Esophagus squamous epithelium (tissue), 5 donors: ENCODE data around the gene NSD2. TPM values are rescaled to one million over a fixed set of nuclear protein-coding genes. Genes with fewer than 3 reads are reported as not detected.
A peak's percentile ranks its signal among the peaks of the same experiment; 100 is the strongest.

Experiments used
- DNase-seq: peaks from one replicate; lab custom pipeline; 2025; lab: John Stamatoyannopoulos, UW
- H3K27ac ChIP-seq, 4 donors: fragments of 200-600 bp; sonication (generic); one replicate each; pipeline ENCODE4 v1.5.1; 2016 to 2019; ENCODE audit warnings: mild to moderate bottlenecking in 1 of 4
- H3K27me3 ChIP-seq, 4 donors: fragments of 200-600 bp; sonication (generic); 1 replicate in 3 of 4; 2 replicates in 1 of 4; pipeline versions ENCODE4 v1.5.1 to v1.6.0; 2017 to 2021; ENCODE audit warnings: antibody characterized with exemption in 1 of 4
- H3K36me3 ChIP-seq, 3 donors: fragments of 200-600 bp; sonication (generic); one replicate each; pipeline ENCODE4 v1.5.1; 2016 to 2019
- H3K4me1 ChIP-seq, 3 donors: fragments of 200-600 bp; sonication (generic); one replicate each; pipeline ENCODE4 v1.5.1; 2017 to 2019
- H3K4me3 ChIP-seq, 4 donors: fragments of 200-600 bp; sonication (generic); 1 replicate in 3 of 4; 2 replicates in 1 of 4; pipeline ENCODE4 v1.5.1; 2016 to 2019; ENCODE audit warnings: mild to moderate bottlenecking in 2 of 4, moderate library complexity in 1 of 4
- H3K9me3 ChIP-seq, 3 donors: fragments of 200-600 bp; sonication (generic); one replicate each; pipeline ENCODE4 v1.5.1; 2016 to 2019
- POLR2A ChIP-seq, 4 donors: fragments of 450-650 bp; IDR thresholded peaks; one replicate each; pipeline ENCODE4 v1.6.1; 2017; ENCODE audit warnings: antibody characterized with exemption in 4 of 4, mild to moderate bottlenecking in 4 of 4, moderate library complexity in 3 of 4
- WGBS, 2 donors: methylation state at CpG; one replicate each; pipeline ENCODE4 v1.1.5; 2018; 5-methylcytosine and 5-hydroxymethylcytosine counted together
- intact Hi-C: fragments of 100-400 bp; cut with DNase I; formaldehyde crosslinking; loops from one replicate; pipeline ENCODE4 v1.15.0; 2022
- total RNA-seq, 4 donors: library from RNA; depleted of rRNA; stranded (reverse); fragments of >200 nt; gene quantifications; one replicate each; pipeline ENCODE4 v1.1.0, GENCODE V29; 2016
- TF ChIP-seq, protein P1 (sequence below), 6 experiments: fragments of 450-650 bp in 4 of 6; fragments of 200-600 bp in 2 of 6; sonication (generic) in 2 of 6; IDR thresholded peaks; one replicate each; pipeline ENCODE4 v1.5.1; 2016 to 2019; ENCODE audit warnings: antibody characterized with exemption in 6 of 6, mild to moderate bottlenecking in 4 of 6, moderate library complexity in 4 of 6
- donor health status: DM: yes; HTN: yes; CAD: no.

Gene NSD2
- total RNA-seq, 4 donors from 2014 or later, result 31.9 to 36.4 (median 34.5) TPM

DNA sequence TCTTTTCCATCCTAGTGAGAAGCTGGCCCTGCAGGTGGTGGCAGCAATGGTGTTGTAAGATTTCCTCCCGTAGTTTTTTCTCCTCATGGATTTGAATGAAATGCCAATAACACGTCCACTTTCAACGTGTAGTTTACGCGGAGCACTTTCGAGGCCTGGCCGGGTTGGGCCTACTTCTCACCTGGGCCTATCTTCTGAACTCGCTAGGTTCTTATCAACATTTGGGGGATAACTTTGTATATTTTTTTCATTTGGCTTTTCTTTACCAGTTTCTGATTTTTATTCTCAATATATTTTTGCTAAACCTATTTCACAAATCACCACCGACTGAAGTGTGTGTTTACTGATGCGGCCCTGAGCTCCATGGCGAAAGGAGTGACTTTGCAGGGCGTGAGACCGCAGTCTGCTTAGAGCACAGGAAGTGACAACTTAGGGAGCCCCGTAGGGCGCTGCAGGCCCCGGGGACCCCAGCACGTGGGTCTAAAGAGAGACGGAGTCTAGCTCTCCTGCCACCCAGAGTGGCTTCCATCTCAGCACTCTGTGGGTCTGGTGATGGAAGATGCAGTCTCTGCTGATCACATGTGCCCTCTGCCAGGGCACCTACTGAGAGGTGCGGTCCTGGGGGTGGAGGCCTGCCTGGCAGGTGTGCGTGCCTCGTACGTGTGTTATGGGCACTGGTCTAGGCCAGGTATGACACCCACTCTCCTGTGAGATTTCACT is 108.4 kb downstream of the NSD2 start:
- H3K9me3 ChIP-seq, result no peaks in the 10 kb centered on the region
- no peaks in the 10 kb centered on the region for H3K27me3 ChIP-seq
- no peak overlapping the region for H3K4me3 ChIP-seq
- WGBS, 2 donors, result 85 to 91% methylated on average over 17 of the region's 22 CpGs
- intact Hi-C loops, result no loop called here
- no peak for DNase-seq
- H3K36me3 ChIP-seq, result peaks cover 29 to 100% (median 35%) of the 10 kb centered on the region in 3 donors
- peaks cover 3 to 23% (median 3%) of the 10 kb centered on the region in 3 donors for H3K4me1 ChIP-seq
- no peak overlapping the region for H3K27ac ChIP-seq
- TF ChIP-seq, protein P1, sequence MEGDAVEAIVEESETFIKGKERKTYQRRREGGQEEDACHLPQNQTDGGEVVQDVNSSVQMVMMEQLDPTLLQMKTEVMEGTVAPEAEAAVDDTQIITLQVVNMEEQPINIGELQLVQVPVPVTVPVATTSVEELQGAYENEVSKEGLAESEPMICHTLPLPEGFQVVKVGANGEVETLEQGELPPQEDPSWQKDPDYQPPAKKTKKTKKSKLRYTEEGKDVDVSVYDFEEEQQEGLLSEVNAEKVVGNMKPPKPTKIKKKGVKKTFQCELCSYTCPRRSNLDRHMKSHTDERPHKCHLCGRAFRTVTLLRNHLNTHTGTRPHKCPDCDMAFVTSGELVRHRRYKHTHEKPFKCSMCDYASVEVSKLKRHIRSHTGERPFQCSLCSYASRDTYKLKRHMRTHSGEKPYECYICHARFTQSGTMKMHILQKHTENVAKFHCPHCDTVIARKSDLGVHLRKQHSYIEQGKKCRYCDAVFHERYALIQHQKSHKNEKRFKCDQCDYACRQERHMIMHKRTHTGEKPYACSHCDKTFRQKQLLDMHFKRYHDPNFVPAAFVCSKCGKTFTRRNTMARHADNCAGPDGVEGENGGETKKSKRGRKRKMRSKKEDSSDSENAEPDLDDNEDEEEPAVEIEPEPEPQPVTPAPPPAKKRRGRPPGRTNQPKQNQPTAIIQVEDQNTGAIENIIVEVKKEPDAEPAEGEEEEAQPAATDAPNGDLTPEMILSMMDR (IDR thresholded peaks at IDR 0.05), result no peak
- no peak for TF ChIP-seq POLR2A (IDR thresholded peaks at IDR 0.05)

DNA sequence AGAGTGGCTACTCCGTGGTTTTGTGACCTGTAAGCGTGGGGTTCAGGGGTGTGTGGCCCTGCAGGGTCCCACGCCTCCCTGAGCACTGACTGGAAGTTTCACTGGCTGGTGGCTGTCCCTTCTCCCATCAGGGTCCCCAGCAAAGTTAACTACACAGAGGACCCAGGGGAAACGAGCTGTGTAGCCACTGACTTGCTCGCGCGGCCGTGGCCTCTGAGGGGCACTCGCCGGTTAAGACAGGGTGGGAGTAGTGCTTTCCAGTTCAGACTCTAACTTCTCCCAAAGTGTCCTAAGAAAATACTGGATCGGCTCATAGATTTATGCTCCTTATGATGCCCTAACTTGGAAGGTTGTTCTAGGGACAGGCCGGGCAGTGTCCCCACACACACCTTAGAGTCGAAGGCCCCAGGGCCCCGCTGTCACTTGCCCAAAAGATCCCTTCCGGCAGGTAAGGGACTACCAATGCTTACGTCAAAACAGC is 109.4 kb downstream of the NSD2 start:
- H3K9me3 ChIP-seq, result no peaks in the 10 kb centered on the region
- no peak overlapping the region for H3K4me3 ChIP-seq
- no peak for TF ChIP-seq POLR2A (IDR thresholded peaks at IDR 0.05)
- TF ChIP-seq, protein P1 (IDR thresholded peaks at IDR 0.05), result no peak
- no peak overlapping the region for H3K27ac ChIP-seq
- peaks cover 3 to 26% (median 3%) of the 10 kb centered on the region in 3 donors for H3K4me1 ChIP-seq
- DNase-seq, result no peak
- intact Hi-C loops, result no loop called here
- WGBS, 2 donors, result 92 to 97% methylated on average over 5 to 10 of the region's 16 CpGs
- H3K36me3 ChIP-seq, result peaks cover 37 to 100% (median 39%) of the 10 kb centered on the region in 3 donors
- no peaks in the 10 kb centered on the region for H3K27me3 ChIP-seq

DNA sequence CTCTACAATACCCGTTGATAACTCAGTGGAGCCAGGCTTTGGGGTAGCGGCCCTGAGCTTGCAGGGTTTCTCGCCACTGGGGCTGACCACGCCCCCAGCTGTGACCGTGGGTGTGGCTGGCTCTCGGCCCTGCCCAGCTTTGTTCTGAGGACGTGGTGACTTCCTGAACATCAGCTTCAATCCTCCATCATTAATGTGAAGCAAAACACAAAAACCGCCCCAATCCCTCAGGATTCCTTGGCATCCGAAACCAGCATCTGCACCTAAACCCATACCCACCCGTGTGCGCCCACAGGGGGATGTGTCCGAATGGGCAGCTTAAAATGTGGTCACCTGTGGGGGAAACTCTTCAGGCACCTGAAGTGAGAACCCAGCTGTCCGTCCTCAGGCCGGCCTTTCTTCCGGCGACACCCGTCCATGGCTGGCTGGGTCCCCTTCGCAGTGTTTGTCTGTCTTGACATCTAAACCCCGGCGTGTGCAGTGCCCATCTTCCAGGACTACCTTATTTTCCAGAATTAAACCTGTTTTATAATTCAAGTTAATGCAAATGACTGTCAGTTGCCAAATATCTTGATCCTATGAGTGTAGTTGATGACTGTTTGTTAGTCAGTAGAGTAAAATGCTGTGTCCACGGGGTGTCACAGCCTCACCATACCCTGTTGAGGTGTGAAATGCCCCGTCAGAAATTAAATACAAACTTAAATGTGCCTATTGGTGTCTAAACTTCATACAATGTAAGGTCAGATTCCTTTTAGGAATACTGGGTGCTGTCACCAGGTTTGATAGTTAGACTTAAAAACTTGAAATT is 110.3 kb downstream of the NSD2 start:
- no peak for DNase-seq
- Histone ChIP-seq H3K36me3 (peaks cover 39 to 100% (median 45%) of the 10 kb centered on the region in 3 donors), H3K9me3 (no peaks in the 10 kb centered on the region)

DNA sequence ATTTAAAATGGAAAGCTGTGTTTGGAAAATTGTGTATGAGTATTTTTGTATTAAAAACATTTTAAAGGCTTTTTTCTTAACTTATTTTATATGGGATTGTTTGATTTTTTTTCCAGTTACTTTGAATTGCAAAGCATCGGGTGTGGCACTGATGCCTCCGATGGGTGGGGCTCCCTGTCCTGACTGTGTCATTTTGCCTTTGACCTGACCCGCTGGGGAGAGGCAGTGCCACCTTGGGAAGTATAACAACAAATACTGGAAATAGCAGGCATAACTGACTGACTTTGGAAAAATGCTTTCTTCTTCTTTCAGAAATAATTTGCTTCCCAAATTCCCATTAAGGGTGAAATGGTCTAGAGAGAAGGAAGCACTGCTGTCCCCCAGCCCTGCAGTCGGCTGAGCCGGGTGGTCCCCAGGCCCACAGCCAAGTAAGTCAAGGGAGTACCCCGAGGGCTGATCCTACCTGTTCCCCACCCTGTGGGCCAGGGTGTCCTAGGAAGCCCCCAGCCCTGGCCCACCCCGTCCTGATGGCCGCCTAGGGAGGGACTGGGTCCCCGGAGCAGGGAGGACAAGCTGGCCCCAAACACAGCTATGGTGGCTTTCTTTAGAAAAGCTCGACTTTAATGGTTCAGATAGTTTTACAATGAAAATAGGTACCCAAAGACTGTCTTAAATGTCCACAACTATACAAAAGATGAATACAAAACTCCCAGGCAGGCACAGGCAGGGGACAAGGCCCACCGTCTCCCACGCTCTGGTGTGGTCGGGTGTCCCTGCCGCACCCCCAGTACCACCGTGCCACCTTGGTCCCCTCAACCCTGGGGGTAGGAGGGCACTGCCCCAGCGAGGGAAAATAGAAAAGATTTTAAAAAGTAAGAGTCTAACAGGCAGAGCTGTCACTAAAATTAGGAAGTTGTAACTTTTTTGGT is 111.2 kb downstream of the NSD2 start:
- DNase-seq, result no peak
- peaks cover 3 to 26% (median 3%) of the 10 kb centered on the region in 3 donors for H3K4me1 ChIP-seq
- intact Hi-C loops, result no loop called here
- no peaks in the 10 kb centered on the region for H3K27me3 ChIP-seq
- WGBS, 2 donors, result 81% methylated on average over 11 of the region's 16 CpGs
- no peak overlapping the region for H3K4me3 ChIP-seq
- H3K9me3 ChIP-seq, result no peaks in the 10 kb centered on the region
- TF ChIP-seq POLR2A (IDR thresholded peaks at IDR 0.05), result no peak
- TF ChIP-seq, protein P1 (IDR thresholded peaks at IDR 0.05), result no peak
- peak overlapping the region; percentile 26 to 85 (median 72) for H3K27ac ChIP-seq
- peaks cover 43 to 100% (median 55%) of the 10 kb centered on the region in 3 donors for H3K36me3 ChIP-seq

More for the DNA sequence above, 110.3 kb downstream of the NSD2 start:
- no peak for TF ChIP-seq POLR2A (IDR thresholded peaks at IDR 0.05)
- TF ChIP-seq, protein P1 (IDR thresholded peaks at IDR 0.05), result no peak
- H3K4me1 ChIP-seq, result peaks cover 3 to 26% (median 3%) of the 10 kb centered on the region in 3 donors
- 77 to 78% methylated on average over 19 of the region's 22 CpGs for WGBS, 2 donors
- peak overlapping the region in 3 of 4 donors; percentile 71 to 85 (median 72) for H3K27ac ChIP-seq
- no peaks in the 10 kb centered on the region for H3K27me3 ChIP-seq
- intact Hi-C loops, result no loop called here
- H3K4me3 ChIP-seq, result no peak overlapping the region
